GM12878 (cell line): Measurements from ENCODE around the gene SLAMF8. TPM values are rescaled to one million over a fixed set of nuclear protein-coding genes. Genes with fewer than 3 reads are reported as not detected.

ENCODE experiments used
- ATAC-seq: fragments of 200-7000 bp; cut with Tn5 transposase; 3 replicates; pipeline ENCODE4 v1.9.1; 2020; ENCODE audit warnings: mild to moderate bottlenecking, moderate library complexity
- BruUV-seq: library from RNA; stranded (reverse); fragments of 400-500 nt; replicated peaks from 2 replicates; lab custom pipeline; 2021; lab: Mats Ljungman, UMichigan
- CTCF ChIA-PET: fragments of 300-600 bp; sonication (Branson Sonifier 250); formaldehyde crosslinking; extraction: SDS; loops from one replicate; lab custom pipeline; 2021; ENCODE audit warnings: inconsistent platforms; lab: Yijun Ruan, JAX
- POLR2A ChIA-PET: fragments of 350-600 bp; formaldehyde crosslinking; extraction: SDS; loops from one replicate; lab custom pipeline; 2021; ENCODE audit warnings: inconsistent platforms; lab: Charles Lee
- RAD21 ChIA-PET: fragments of 300-600 bp; sonication (Branson Sonifier 250); formaldehyde crosslinking; loops from one replicate; lab custom pipeline; 2023; ENCODE audit warnings: antibody characterized with exemption; ENCODE audit not compliant: unreplicated experiment; lab: Charles Lee
- SMC1A ChIA-PET: fragments of 300-600 bp; sonication (Branson Sonifier 250); formaldehyde crosslinking; loops from one replicate; lab custom pipeline; 2023; ENCODE audit not compliant: unreplicated experiment, uncharacterized antibody; lab: Charles Lee
- DNase-seq: peaks from one replicate; pipeline ENCODE4 v3.0.0-alpha.2; 2011; ENCODE audit warnings: low read depth, low spot score
- FAIRE-seq: peaks from 3 replicates; lab custom pipeline; 2011; peaks lifted over from hg19 to GRCh38; lab: Jason Lieb, UNC
- H2AFZ ChIP-seq: 2 replicates; pipeline ENCODE4 v1.6.0; 2011; ENCODE audit warnings: low read depth, low read length, control low read depth; ENCODE audit not compliant: control insufficient read depth
- H3K27ac ChIP-seq: 2 replicates; pipeline ENCODE4 v1.5.1; 2011; ENCODE audit warnings: control low read depth; ENCODE audit not compliant: control insufficient read depth, insufficient read depth
- H3K27me3 ChIP-seq, 2 experiments: replicated peaks in 1 of 2; 2 replicates each; pipeline versions ENCODE4 v1.6.0 to v1.6.1; 2011; ENCODE audit warnings: low read length in 1 of 2; ENCODE audit not compliant: control insufficient read depth in 2 of 2, insufficient read depth in 2 of 2
- H3K36me3 ChIP-seq, 2 experiments: 2 replicates each; pipeline ENCODE4 v1.5.1; 2011; ENCODE audit warnings: low read length in 1 of 2; ENCODE audit not compliant: control insufficient read depth in 2 of 2, insufficient read depth in 2 of 2
- H3K4me1 ChIP-seq: 2 replicates; pipeline ENCODE4 v1.6.1; 2011; ENCODE audit warnings: mild to moderate bottlenecking, low read length, moderate library complexity, mixed read lengths; ENCODE audit not compliant: control insufficient read depth, insufficient read depth
- H3K4me2 ChIP-seq: 2 replicates; pipeline ENCODE4 v1.6.0; 2011; ENCODE audit warnings: control low read depth; ENCODE audit not compliant: control insufficient read depth, insufficient read depth
- H3K4me3 ChIP-seq: fragments of 200-600 bp; sonication (generic); 2 replicates; pipeline ENCODE4 v1.5.1; 2016
- H3K79me2 ChIP-seq: 2 replicates; pipeline ENCODE4 v1.6.0; 2011; ENCODE audit warnings: low read length; ENCODE audit not compliant: control insufficient read depth, insufficient read depth
- H3K9ac ChIP-seq: 2 replicates; pipeline ENCODE4 v1.8.0; 2011; ENCODE audit warnings: low read length, control low read depth, mixed read lengths; ENCODE audit not compliant: control insufficient read depth, insufficient read depth
- H3K9me3 ChIP-seq: replicated peaks from 3 replicates; pipeline ENCODE4 v1.5.1; 2011; ENCODE audit warnings: mild to moderate bottlenecking, low read length; ENCODE audit not compliant: control insufficient read depth, insufficient read depth
- H4K20me1 ChIP-seq: 2 replicates; pipeline ENCODE4 v1.6.0; 2011; ENCODE audit not compliant: control insufficient read depth, insufficient read depth
- RAD21 ChIP-seq: IDR thresholded peaks from 2 replicates; pipeline ENCODE4 v1.6.1; 2011; ENCODE audit warnings: mild to moderate bottlenecking, low read depth, low read length, moderate library complexity; ENCODE audit not compliant: insufficient read depth
- ZNF24 ChIP-seq: fragments of 450-650 bp; IDR thresholded peaks from 2 replicates; pipeline ENCODE4 v1.6.1; 2017; ENCODE audit warnings: antibody characterized with exemption, mild to moderate bottlenecking
- WGBS: methylation state at CpG from one replicate; pipeline ENCODE4 v1.1.6; 2016; ENCODE audit warnings: low lambda C conversion rate; ENCODE audit not compliant: insufficient replicate concordance, insufficient coverage; ENCODE audit errors: missing lambda C conversion rate; 5-methylcytosine and 5-hydroxymethylcytosine counted together
- in situ Hi-C: fragments of 300-500 bp; cut with MboI; formaldehyde crosslinking; loops from 9 replicates; pipeline ENCODE4 v1.14.3; 2018; ENCODE audit warnings: mixed read lengths
- intact Hi-C: fragments of 100-400 bp; cut with micrococcal nuclease; formaldehyde crosslinking; loops from one replicate; pipeline ENCODE4 v1.14.2; 2022; ENCODE audit not compliant: unreplicated experiment
- polyA plus RNA-seq, 11 experiments: library from polyadenylated mRNA; depleted of rRNA in 4 of 11; unstranded in 6 of 11; stranded (reverse) in 5 of 11; fragments of >200 nt; fragmentation: Nextera tagmentation in 4 of 11; fragmentation: Illumina TruSeq in 1 of 11; extraction: Ambion mirVana in 4 of 11; extraction: Trizol in 1 of 11; gene quantifications; 1 replicate in 1 of 11; 2 replicates in 10 of 11; pipeline versions ENCODE4 v1.2.1 to v1.2.3, GENCODE V29; 2011 to 2016; ENCODE audit warnings: inconsistent platforms in 2 of 11, missing spikeins in 2 of 11, low read depth in 1 of 11
- total RNA-seq, 4 experiments: library from RNA; depleted of rRNA in 3 of 4; stranded (reverse); fragments of >200 nt in 3 of 4; fragmentation: Illumina TruSeq in 1 of 4; extraction: Trizol in 1 of 4; gene quantifications; 2 replicates each; pipeline versions ENCODE4 v1.2.1 to v1.2.3, GENCODE V29; 2013 to 2021
- TF ChIP-seq, protein P1 (sequence below), 3 experiments: IDR thresholded peaks in 2 of 3; conservative IDR thresholded peaks in 1 of 3; 2 replicates each; pipeline ENCODE4 v1.5.1; 2011; ENCODE audit warnings: low read depth in 3 of 3, low read length in 3 of 3, mild to moderate bottlenecking in 3 of 3, control low read depth in 2 of 3, moderate library complexity in 2 of 3, inconsistent platforms in 1 of 3, mixed read lengths in 1 of 3; ENCODE audit not compliant: control insufficient read depth in 2 of 3, insufficient read depth in 1 of 3; ENCODE audit errors: extremely low read depth in 1 of 3

Gene SLAMF8
- total and polyA plus RNA-seq, 10 of the 15 experiments (the other 5 are each of a cell fraction or from before 2014, with no cell fraction given), result 0.04 to 0.69 (median 0.10) TPM; not detected in 3

DNA sequence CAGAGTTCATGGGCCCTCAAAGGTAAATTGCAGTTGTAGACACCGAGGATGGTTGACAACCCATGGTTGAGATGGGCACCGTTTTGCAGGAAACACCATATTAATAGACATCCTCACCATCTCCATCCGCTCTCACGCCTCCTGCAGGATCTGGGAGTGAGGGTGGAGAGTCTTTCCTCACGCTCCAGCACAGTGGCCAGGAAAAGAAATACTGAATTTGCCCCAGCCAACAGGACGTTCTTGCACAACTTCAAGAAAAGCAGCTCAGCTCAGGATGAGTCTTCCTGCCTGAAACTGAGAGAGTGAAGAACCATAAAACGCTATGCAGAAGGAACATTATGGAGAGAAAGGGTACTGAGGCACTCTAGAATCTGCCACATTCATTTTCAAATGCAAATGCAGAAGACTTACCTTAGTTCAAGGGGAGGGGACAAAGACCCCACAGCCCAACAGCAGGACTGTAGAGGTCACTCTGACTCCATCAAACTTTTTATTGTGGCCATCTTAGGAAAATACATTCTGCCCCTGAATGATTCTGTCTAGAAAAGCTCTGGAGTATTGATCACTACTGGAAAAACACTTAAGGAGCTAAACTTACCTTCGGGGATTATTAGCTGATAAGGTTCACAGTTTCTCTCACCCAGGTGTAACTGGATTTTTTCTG lies 9.3 kb downstream of the SLAMF8 start:
- H3K4me3 ChIP-seq, result no peak overlapping the region
- no peaks in the 10 kb centered on the region for H3K9me3 ChIP-seq
- DNase-seq (no peak), FAIRE-seq (no peak), ATAC-seq (no peak)
- in situ Hi-C loops (no loop called here), intact Hi-C loops (no loop called here)
- H3K9ac ChIP-seq, result no peak overlapping the region
- H4K20me1 ChIP-seq, result no peaks in the 10 kb centered on the region
- H3K36me3 ChIP-seq, result no peaks in the 10 kb centered on the region
- H3K4me1 ChIP-seq, result peaks cover 26% of the 10 kb centered on the region
- no TSS peak for BruUV-seq
- ChIA-PET POLR2A (no interaction called here), RAD21 (no interaction called here), CTCF (interaction anchor here (0.9 to 2.0 kb wide), 5 partner anchors 14 to 171 kb away, joined by 3 to 13 read pairs (median 3); no protein-coding TSS in a partner anchor), SMC1A (interaction anchor here (0.6 to 1.8 kb wide), 4 partner anchors 14 to 172 kb away, joined by 3 to 5 read pairs (median 3); no protein-coding TSS in a partner anchor)
- no peaks in the 10 kb centered on the region for H3K27me3 ChIP-seq
- no peaks in the 10 kb centered on the region for H3K79me2 ChIP-seq
- H2AFZ ChIP-seq, result no peak overlapping the region
- no peak overlapping the region for H3K4me2 ChIP-seq
- no peak overlapping the region for H3K27ac ChIP-seq
- peak; percentile 49 for TF ChIP-seq RAD21
- TF ChIP-seq, protein P1, sequence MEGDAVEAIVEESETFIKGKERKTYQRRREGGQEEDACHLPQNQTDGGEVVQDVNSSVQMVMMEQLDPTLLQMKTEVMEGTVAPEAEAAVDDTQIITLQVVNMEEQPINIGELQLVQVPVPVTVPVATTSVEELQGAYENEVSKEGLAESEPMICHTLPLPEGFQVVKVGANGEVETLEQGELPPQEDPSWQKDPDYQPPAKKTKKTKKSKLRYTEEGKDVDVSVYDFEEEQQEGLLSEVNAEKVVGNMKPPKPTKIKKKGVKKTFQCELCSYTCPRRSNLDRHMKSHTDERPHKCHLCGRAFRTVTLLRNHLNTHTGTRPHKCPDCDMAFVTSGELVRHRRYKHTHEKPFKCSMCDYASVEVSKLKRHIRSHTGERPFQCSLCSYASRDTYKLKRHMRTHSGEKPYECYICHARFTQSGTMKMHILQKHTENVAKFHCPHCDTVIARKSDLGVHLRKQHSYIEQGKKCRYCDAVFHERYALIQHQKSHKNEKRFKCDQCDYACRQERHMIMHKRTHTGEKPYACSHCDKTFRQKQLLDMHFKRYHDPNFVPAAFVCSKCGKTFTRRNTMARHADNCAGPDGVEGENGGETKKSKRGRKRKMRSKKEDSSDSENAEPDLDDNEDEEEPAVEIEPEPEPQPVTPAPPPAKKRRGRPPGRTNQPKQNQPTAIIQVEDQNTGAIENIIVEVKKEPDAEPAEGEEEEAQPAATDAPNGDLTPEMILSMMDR (IDR thresholded peaks at IDR 0.05 in 2 of 3, conservative IDR thresholded peaks at IDR 0.05 in 1 of 3; ENCODE audit: control insufficient read depth in 2 of 3, extremely low read depth in 1 of 3, insufficient read depth in 1 of 3, low read depth in 3 of 3, low read length in 3 of 3), result peak in 2 of 3 experiments; percentile 5 to 17; a peak in 2 of 6 replicates
- no peak for TF ChIP-seq ZNF24
- TF ChIP-seq, all 136 proteins: peak for 2
- WGBS, result 35% methylated on average over 8 of the region's 8 CpGs
